ENCODE measurements around the gene PTPN2. TPM values are rescaled to one million over a fixed set of nuclear protein-coding genes. Genes with fewer than 3 reads are reported as not detected.
A peak's percentile ranks its signal among the peaks of the same experiment; 100 is the strongest.

PTPN2 gene
- total and polyA plus RNA-seq, 9 of the 15 experiments (the other 6 are each of a cell fraction or from before 2014, with no cell fraction given): 36.6 to 66.4 (median 43.8) TPM

- TF ChIP-seq MECOM (CRISPR knock-in tag; IDR thresholded peaks at IDR 0.05): no peak
- no peak for TF ChIP-seq ZBTB5 (IDR thresholded peaks at IDR 0.05)
- no peak for TF ChIP-seq ZNF133 (CRISPR knock-in tag; IDR thresholded peaks at IDR 0.05)
- TF ChIP-seq MBD2 (IDR thresholded peaks at IDR 0.05; ENCODE audit: borderline replicate concordance, low read depth): no peak
- no peak for TF ChIP-seq PATZ1 (CRISPR knock-in tag; IDR thresholded peaks at IDR 0.05; ENCODE audit: borderline replicate concordance)
Measured at GRCh38 chr18:12886498-12887126, 2.6 kb upstream of the PTPN2 start (continued).

- WGBS (ENCODE audit: insufficient coverage, low coverage, missing lambda C conversion rate): 18% methylated on average over 4 of the region's 4 CpGs
- DNase-seq (ENCODE audit: extremely low read depth in 1 of 4, low spot score in 3 of 4) (peak; percentile 25 to 66 (median 30)), ATAC-seq (no peak), FAIRE-seq (peak; percentile 80)
- H3K9me3 ChIP-seq (replicated peaks; ENCODE audit: control insufficient read depth, insufficient read depth, low read depth, low read length): no peaks in the 10 kb centered on the region
- intact Hi-C loops (cut with micrococcal nuclease) (loop anchor here (10.0 kb wide), 1 partner anchor 109 kb away; the partner anchor contains the start of gene CEP192), in situ Hi-C loops (cut with MboI) (no loop called here)
- no peaks in the 10 kb centered on the region for H3K9me1 ChIP-seq (ENCODE audit: control insufficient read depth, insufficient read depth, low read length)
- H3K36me3 ChIP-seq (ENCODE audit: control insufficient read depth, insufficient read depth, low read length): no peaks in the 10 kb centered on the region; the same call in 2 of the 3 replicates
- BruUV-seq (replicated peaks): no TSS peak
- peaks cover 20 to 29% of the 10 kb centered on the region in 2 experiments for H3K4me1 ChIP-seq (replicated peaks in 1 of 2; ENCODE audit: control insufficient read depth in 2 of 2, insufficient read depth in 2 of 2, low read length in 2 of 2)
- H3K4me2 ChIP-seq (ENCODE audit: insufficient read depth, low read length): no peak overlapping the region
- H3K79me2 ChIP-seq (ENCODE audit: control insufficient read depth, insufficient read depth, low read length): peaks cover 38% of the 10 kb centered on the region
- no peak overlapping the region for H2AFZ ChIP-seq (ENCODE audit: low read depth, low read length)
- ChIA-PET CTCF (ENCODE audit: low intra/inter-chr PET ratio) (no interaction called here), POLR2A (interaction anchor here (0.6 to 1.5 kb wide), 6 partner anchors 13 to 603 kb away, joined by 3 to 5 read pairs (median 3); partner anchors contain the start of gene CEP192)
- no peak overlapping the region for H3K4me3 ChIP-seq
- no peaks in the 10 kb centered on the region for H3K27me3 ChIP-seq (ENCODE audit: control insufficient read depth in 2 of 2, insufficient read depth in 2 of 2, low read length in 2 of 2)
- H4K20me1 ChIP-seq (replicated peaks; ENCODE audit: control insufficient read depth, insufficient read depth, low read length): no peaks in the 10 kb centered on the region
- no peak overlapping the region for H3K9ac ChIP-seq (ENCODE audit: insufficient read depth in 1 of 2, low read depth in 2 of 2, low read length in 2 of 2)
- H3K27ac ChIP-seq (ENCODE audit: extremely low read depth, low read depth, low read length): no peak overlapping the region
- TF ChIP-seq ZNF184 (CRISPR knock-in tag; IDR thresholded peaks at IDR 0.05): no peak
- TF ChIP-seq MCM5 (IDR thresholded peaks at IDR 0.05; ENCODE audit: low read depth): no peak
- peak in 1 of 2 experiments; percentile 94; a peak in 2 of 4 replicates for TF ChIP-seq RCOR1 (IDR thresholded peaks at IDR 0.05; ENCODE audit: borderline replicate concordance in 1 of 2, low read depth in 2 of 2, low read length in 2 of 2)
- TF ChIP-seq TEAD1 (CRISPR knock-in tag; IDR thresholded peaks at IDR 0.05): peak in 1 of 2 experiments; percentile 80; a peak in 1 of 4 replicates
- no peak for TF ChIP-seq HMG20A (CRISPR knock-in tag; conservative IDR thresholded peaks at IDR 0.05)
- peak; percentile 81 for TF ChIP-seq TEAD4 (IDR thresholded peaks at IDR 0.05; ENCODE audit: low read length)
- TF ChIP-seq TEAD4 (CRISPR knock-in tag; IDR thresholded peaks at IDR 0.05; ENCODE audit: borderline replicate concordance): no peak
- no peak for TF ChIP-seq ZFP30 (CRISPR knock-in tag; IDR thresholded peaks at IDR 0.05; ENCODE audit: borderline replicate concordance)
- TF ChIP-seq ATF1 (CRISPR knock-in tag; IDR thresholded peaks at IDR 0.05): no peak
- no peak for TF ChIP-seq ATF1 (tag; IDR thresholded peaks at IDR 0.05)
- TF ChIP-seq CTBP1 (IDR thresholded peaks at IDR 0.05; ENCODE audit: borderline replicate concordance): peak; percentile 97
- peak; percentile 61 for TF ChIP-seq TAL1 (IDR thresholded peaks at IDR 0.05)
Measured at GRCh38 chr18:12885500-12885899, 1.5 kb upstream of the PTPN2 start.

Data from K562 (cell line).